ENCODE data around the gene RAB17.

The RAB17 gene

GRCh38 chr2:237549216-237549615 lies 41.3 kb downstream of the RAB17 start:
- no peak for TF ChIP-seq CTCF (IDR thresholded peaks at IDR 0.05; ENCODE audit: control insufficient read depth, extremely low read depth, insufficient read depth)
- H3K4me3 ChIP-seq (ENCODE audit: low read depth, low read length): no peak overlapping the region
- DNase-seq (ENCODE audit: low read depth): no peak

DNA sequence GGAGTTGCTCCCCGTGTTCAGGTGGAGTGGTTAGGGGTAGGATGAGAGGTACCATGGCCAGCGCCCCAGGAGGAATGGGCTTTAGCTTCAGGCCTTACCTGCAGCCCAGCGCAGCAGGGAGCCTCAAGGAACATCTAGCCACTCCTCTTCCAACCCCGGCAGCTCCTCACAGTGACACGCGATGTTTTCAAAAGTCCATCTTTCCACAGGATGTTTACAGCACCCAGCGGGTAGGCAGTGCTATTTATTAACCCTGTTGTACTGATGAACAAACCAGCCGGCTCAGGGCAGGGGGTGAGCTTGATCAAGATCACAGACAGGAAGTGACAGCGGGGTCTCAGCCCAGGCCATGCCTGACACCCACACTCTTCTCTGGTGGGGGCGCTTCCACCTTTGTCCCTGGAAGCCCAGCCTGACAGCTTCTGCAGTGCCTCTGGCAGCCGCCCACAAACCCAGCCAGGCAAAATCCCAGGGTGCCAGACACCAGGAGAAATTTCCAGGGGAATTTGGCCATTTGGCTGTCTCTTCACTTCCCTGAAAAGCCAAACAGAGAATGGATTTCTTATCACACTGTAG lies 42.6 kb downstream of the RAB17 start:
- DNase-seq (ENCODE audit: low read depth): no peak
- TF ChIP-seq CTCF (IDR thresholded peaks at IDR 0.05; ENCODE audit: control insufficient read depth, extremely low read depth, insufficient read depth): no peak
- no peak overlapping the region for H3K4me3 ChIP-seq (ENCODE audit: low read depth, low read length)

- DNase-seq (ENCODE audit: low read depth): no peak
- no peak for TF ChIP-seq CTCF (IDR thresholded peaks at IDR 0.05; ENCODE audit: control insufficient read depth, extremely low read depth, insufficient read depth)
- no peak overlapping the region for H3K4me3 ChIP-seq (ENCODE audit: low read depth, low read length)
Measured at GRCh38 chr2:237546876-237547395, 43.6 kb downstream of the RAB17 start.

GRCh38 chr2:237546040-237546875 lies 44.3 kb downstream of the RAB17 start:
- no peak for DNase-seq (ENCODE audit: low read depth)

DNA sequence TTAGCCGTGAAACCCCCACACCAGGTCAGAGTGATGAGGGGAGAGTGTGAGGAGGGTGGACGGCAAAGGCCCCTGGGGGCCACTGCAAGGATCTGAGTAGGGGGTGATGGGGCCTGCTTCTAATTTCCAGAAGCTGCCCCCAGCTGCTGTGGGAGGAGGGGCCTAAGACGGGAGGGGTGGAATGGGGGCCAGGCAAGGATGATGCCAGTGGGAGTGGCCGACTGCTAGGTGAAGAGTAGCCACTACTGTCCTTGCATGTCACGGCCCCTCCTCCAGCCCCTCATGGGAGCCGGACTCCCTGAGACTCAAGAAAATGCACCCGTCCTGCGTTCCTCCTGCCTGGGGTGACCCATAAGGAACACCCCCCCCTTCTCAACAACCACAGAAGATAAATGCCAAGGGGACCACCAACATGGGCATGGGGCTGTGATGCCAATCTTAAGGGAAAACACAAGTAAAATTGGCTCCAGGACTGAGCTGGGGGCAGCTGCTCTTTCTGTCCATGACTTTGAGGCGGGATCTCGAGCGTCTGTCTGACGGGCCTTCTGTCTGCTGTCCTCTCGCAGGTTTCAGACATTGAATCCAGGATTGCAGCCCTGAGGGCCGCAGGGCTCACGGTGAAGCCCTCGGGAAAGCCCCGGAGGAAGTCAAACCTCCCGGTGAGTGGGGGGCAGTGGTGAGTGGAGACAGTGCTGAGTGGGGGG lies 48.4 kb downstream of the RAB17 start:
- no peak for DNase-seq (ENCODE audit: low read depth)
- no peak for TF ChIP-seq CTCF (IDR thresholded peaks at IDR 0.05; ENCODE audit: control insufficient read depth, extremely low read depth, insufficient read depth)
- no peak overlapping the region for H3K4me3 ChIP-seq (ENCODE audit: low read depth, low read length)

More at GRCh38 chr2:237546040-237546875, 44.3 kb downstream of the RAB17 start:
- no peak for TF ChIP-seq CTCF (IDR thresholded peaks at IDR 0.05; ENCODE audit: control insufficient read depth, extremely low read depth, insufficient read depth)
- no peak overlapping the region for H3K4me3 ChIP-seq (ENCODE audit: low read depth, low read length)

DNA sequence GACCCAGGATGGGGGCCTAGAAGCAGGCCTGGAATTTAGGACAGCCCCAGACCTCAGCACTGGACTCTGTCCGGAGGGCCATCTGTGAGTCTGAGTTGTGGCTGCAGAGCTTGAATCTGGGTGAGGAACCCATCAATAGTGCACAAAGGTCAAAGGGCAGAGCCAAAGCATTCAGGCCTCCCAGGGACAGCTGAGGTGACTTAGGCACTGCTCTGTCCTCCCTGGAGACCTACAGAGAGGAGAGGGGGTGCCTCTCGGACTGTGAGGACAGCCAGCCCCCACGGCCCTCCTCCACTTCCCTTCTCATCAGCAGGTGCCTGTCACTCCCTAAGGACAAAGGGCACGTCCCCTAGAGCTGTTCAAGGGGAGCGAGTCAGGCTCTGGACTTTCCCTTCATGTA lies 49.3 kb downstream of the RAB17 start:
- TF ChIP-seq CTCF (IDR thresholded peaks at IDR 0.05; ENCODE audit: control insufficient read depth, extremely low read depth, insufficient read depth): no peak
- no peak overlapping the region for H3K4me3 ChIP-seq (ENCODE audit: low read depth, low read length)
- no peak for DNase-seq (ENCODE audit: low read depth)

Data from LNCaP clone FGC (cell line).